BJ (cell line): ENCODE results near the gene PGAM1. TPM values are rescaled to one million over a fixed set of nuclear protein-coding genes. Genes with fewer than 3 reads are reported as not detected.

ENCODE experiments used
- CTCF ChIA-PET: fragments of 350-600 bp; formaldehyde crosslinking; extraction: SDS; loops from one replicate; lab custom pipeline; 2021; ENCODE audit warnings: antibody characterized with exemption, inconsistent platforms; lab: Yijun Ruan, JAX
- POLR2A ChIA-PET: fragments of 300-600 bp; sonication (Branson Sonifier 250); formaldehyde crosslinking; extraction: SDS; loops from one replicate; lab custom pipeline; 2021; ENCODE audit warnings: antibody characterized with exemption; lab: Charles Lee
- DNase-seq: peaks from one replicate; pipeline ENCODE4 v3.0.0-alpha.2; 2011; ENCODE audit warnings: low read depth
- H3K27me3 ChIP-seq: 2 replicates; pipeline ENCODE4 v1.6.0; 2011; ENCODE audit warnings: low read length; ENCODE audit not compliant: control insufficient read depth, insufficient read depth
- H3K36me3 ChIP-seq: 2 replicates; pipeline ENCODE4 v1.5.1; 2011; ENCODE audit warnings: low read length; ENCODE audit not compliant: control insufficient read depth, insufficient read depth
- H3K4me3 ChIP-seq: 2 replicates; pipeline ENCODE4 v1.5.1; 2011; ENCODE audit warnings: low read depth, mild to moderate bottlenecking, control low read depth, low read length
- polyA plus RNA-seq: library from polyadenylated mRNA; depleted of rRNA; stranded (reverse); fragments of >200 nt; gene quantifications from 2 replicates; pipeline ENCODE4 v1.2.3, GENCODE V29; 2011
- TF ChIP-seq, protein P1 (sequence below): IDR thresholded peaks from 2 replicates; pipeline ENCODE4 v1.5.1; 2011; ENCODE audit warnings: low read depth, mild to moderate bottlenecking, control low read depth, inconsistent platforms, low read length, moderate library complexity; ENCODE audit not compliant: insufficient read depth

Gene PGAM1
- polyA plus RNA-seq, 1 experiment = 710 TPM

DNA sequence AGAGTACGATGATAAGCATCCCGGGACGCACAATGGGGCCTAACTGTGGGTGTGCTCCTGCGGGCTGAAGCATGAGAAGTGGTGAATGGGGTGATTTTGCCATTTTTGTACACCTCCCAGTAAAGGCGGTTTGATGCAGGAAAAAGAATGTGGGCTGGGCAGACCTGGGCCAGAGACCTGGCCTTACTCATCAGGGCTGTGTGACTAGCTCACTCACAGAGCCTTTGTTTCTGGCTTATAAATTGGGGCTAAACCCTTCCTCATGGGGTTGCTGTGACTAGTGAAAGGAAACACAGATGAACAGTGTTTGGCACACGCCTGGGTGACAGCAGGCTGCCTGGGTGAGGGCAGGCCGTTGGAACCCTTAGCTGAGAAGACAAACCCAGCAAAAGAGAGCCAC, 42.8 kb upstream of the PGAM1 start:
- no peak overlapping the region for H3K4me3 ChIP-seq
- DNase-seq = no peak
- TF ChIP-seq, protein P1, sequence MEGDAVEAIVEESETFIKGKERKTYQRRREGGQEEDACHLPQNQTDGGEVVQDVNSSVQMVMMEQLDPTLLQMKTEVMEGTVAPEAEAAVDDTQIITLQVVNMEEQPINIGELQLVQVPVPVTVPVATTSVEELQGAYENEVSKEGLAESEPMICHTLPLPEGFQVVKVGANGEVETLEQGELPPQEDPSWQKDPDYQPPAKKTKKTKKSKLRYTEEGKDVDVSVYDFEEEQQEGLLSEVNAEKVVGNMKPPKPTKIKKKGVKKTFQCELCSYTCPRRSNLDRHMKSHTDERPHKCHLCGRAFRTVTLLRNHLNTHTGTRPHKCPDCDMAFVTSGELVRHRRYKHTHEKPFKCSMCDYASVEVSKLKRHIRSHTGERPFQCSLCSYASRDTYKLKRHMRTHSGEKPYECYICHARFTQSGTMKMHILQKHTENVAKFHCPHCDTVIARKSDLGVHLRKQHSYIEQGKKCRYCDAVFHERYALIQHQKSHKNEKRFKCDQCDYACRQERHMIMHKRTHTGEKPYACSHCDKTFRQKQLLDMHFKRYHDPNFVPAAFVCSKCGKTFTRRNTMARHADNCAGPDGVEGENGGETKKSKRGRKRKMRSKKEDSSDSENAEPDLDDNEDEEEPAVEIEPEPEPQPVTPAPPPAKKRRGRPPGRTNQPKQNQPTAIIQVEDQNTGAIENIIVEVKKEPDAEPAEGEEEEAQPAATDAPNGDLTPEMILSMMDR = no peak
- ChIA-PET CTCF (no interaction called here), POLR2A (no interaction called here)
- no peaks in the 10 kb centered on the region for H3K27me3 ChIP-seq
- H3K36me3 ChIP-seq = peaks cover 24% of the 10 kb centered on the region

DNA sequence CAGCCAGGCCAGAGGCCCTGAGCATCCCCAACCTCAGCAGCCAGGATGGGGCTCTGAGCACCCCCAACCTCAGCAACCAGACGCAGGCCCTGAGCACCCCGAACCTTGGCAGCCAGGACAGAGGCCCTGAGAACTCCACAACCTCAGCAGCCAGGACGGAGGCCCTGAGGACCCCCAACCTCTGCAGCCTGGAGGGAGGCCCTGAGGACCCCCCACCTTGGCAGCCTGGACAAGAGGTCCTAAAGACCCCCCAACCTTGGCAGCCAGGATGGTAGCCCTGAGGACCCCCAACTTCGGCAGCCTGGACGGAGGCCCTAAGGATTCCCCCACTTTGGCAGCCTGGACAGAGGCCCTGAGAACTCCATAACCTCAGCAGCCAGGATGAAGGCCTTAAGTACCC, 41.8 kb upstream of the PGAM1 start:
- Histone ChIP-seq H3K4me3 (no peak overlapping the region), H3K36me3 (peaks cover 26% of the 10 kb centered on the region), H3K27me3 (no peaks in the 10 kb centered on the region)
- ChIA-PET CTCF (no interaction called here), POLR2A (no interaction called here)
- TF ChIP-seq, protein P1 = no peak
- DNase-seq = no peak

DNA sequence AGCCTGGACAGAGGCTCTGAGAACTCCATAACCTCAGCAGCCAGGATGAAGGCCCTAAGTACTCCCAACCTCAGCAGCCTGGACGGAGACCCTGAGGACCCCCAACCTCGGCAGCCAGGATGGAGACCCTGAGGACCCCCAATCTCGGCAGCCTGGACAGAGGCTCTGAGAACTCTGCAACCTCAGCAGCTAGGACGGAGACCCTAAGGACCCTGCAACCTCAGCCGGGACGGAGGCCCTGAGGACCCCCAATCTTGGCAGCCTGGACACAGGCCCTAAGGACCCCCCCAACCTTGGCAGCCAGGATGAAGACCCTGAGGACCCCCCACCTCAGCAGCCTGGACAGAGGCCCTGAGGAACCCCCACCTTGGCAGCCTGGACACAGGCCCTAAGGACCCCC, 41.4 kb upstream of the PGAM1 start:
- no peak overlapping the region for H3K4me3 ChIP-seq
- ChIA-PET POLR2A (no interaction called here), CTCF (no interaction called here)
- DNase-seq = no peak
- H3K27me3 ChIP-seq = no peaks in the 10 kb centered on the region
- TF ChIP-seq, protein P1 = no peak
- H3K36me3 ChIP-seq = peaks cover 24% of the 10 kb centered on the region

DNA sequence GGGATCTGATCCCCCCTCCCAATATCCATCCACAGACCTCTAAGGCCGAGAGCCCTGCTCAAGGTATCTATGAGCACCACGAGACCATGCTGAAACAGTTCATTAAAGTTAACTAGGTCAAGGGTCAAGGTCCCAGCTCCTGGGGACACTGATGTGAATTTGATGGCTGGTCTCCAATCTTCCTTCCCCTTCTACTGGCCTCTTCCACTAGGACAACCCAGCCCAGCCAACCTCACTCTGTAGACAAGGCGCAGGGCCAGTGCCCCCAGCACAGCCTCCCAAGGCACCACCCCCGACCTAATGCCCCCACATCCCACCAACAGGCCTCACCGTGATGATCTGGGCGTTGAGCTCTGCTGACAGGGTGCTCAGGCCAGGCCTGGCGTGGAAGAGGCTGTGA, 40.4 kb upstream of the PGAM1 start:
- Histone ChIP-seq H3K36me3 (peaks cover 31% of the 10 kb centered on the region), H3K27me3 (no peaks in the 10 kb centered on the region), H3K4me3 (no peak overlapping the region)
- ChIA-PET CTCF (no interaction called here), POLR2A (no interaction called here)
- TF ChIP-seq, protein P1 = no peak
- no peak for DNase-seq

DNA sequence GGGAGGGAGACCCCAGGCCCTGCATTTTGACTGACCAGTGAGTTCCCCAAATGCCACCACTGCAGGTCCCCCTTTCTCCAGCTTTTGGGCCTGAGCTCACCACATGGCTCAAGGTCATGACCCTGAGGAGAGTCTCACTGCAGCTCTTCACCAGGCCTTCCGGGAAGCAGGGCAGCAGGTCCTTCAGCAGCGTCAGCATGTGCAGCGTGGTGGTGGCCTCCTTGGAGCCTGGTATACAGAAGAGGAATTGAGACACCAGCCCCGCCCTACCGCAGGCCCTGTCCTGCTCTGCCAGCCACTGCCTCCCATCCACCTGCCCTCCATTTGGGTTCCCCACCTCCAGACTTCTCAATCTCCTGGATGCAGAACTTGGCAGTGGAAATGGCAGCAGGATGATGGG, 37.8 kb upstream of the PGAM1 start:
- Histone ChIP-seq H3K27me3 (no peaks in the 10 kb centered on the region), H3K4me3 (no peak overlapping the region), H3K36me3 (peaks cover 34% of the 10 kb centered on the region)
- TF ChIP-seq, protein P1 = no peak
- ChIA-PET CTCF (no interaction called here), POLR2A (no interaction called here)
- DNase-seq = no peak
